ENCODE results near the gene NFAT5. TPM values are rescaled to one million over a fixed set of nuclear protein-coding genes. Genes with fewer than 3 reads are reported as not detected.
A peak's percentile ranks its signal among the peaks of the same experiment; 100 is the strongest.

Gene NFAT5
- total RNA-seq, 2 donors from 2014 or later = 77.3 to 98.6 TPM

DNA sequence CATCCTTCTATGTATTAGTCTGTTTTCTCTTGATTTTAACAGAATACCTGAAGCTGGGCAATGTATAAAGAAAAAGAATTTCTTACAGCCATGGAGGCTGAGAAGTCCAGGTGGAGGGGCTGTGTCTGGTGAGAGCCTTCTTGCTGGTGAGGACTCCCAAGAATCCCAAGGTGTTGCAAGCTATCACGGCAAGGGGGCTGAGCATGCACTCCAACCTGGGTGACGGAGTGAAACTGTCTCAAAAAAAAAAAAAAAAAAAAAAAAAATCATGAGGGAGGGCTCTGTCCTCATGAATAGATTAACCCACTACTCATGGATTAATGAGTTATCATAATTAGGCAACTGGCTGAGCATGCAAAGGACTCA, 141.2 kb downstream of the NFAT5 start:
- peaks cover 0 to 10% of the 10 kb centered on the region in 2 donors for H3K4me1 ChIP-seq (ENCODE audit: control insufficient read depth in 1 of 2, low read depth in 2 of 2)
- ATAC-seq (ENCODE audit: insufficient number of reproducible peaks, low FRiP score, low read depth) (no peak), DNase-seq (ENCODE audit: low spot score) (no peak)
- H3K27me3 ChIP-seq (replicated peaks; ENCODE audit: insufficient read depth) = no peaks in the 10 kb centered on the region
- H3K27ac ChIP-seq = no peak overlapping the region
- H3K36me3 ChIP-seq = peaks cover 10% of the 10 kb centered on the region
- H3K4me3 ChIP-seq = no peak overlapping the region
- H3K9me3 ChIP-seq = no peaks in the 10 kb centered on the region
- TF ChIP-seq, protein P1, sequence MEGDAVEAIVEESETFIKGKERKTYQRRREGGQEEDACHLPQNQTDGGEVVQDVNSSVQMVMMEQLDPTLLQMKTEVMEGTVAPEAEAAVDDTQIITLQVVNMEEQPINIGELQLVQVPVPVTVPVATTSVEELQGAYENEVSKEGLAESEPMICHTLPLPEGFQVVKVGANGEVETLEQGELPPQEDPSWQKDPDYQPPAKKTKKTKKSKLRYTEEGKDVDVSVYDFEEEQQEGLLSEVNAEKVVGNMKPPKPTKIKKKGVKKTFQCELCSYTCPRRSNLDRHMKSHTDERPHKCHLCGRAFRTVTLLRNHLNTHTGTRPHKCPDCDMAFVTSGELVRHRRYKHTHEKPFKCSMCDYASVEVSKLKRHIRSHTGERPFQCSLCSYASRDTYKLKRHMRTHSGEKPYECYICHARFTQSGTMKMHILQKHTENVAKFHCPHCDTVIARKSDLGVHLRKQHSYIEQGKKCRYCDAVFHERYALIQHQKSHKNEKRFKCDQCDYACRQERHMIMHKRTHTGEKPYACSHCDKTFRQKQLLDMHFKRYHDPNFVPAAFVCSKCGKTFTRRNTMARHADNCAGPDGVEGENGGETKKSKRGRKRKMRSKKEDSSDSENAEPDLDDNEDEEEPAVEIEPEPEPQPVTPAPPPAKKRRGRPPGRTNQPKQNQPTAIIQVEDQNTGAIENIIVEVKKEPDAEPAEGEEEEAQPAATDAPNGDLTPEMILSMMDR (IDR thresholded peaks at IDR 0.05) = no peak

DNA sequence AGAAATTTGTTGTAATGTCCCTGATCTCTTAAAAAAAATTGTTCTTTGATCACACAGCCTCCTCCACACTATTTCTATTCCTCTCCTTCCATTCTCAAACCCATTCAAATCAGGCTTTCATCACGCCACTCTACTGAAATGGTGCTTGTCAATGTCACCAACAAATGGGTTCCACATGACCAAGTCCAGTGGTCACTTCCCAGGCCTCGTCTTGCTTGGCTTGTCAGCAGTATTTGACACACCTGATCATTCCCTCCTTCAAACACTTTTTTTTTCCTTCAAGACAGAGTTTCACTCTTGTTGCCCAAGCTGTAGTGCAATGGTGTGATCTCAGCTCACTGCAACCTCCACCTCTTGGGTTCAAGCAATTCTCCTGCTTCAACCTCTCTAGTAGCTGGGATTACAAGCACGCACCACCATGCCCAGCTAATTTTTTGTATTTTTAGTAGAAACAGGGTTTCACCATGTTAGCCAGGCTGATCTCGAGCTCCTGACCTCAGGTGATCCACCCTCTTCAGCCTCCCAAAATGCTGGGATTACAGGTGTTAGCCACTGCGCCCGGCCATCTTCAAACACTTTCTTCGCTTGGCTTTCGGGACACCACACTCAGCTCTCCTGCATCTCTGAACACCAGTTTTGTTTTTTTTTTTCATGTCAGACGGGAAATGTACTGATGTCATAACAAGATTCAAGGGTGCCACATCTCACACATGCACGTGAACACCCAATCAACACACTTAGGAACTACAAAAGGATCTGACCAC, 142.3 kb downstream of the NFAT5 start:
- no peaks in the 10 kb centered on the region for H3K9me3 ChIP-seq
- no peak overlapping the region for H3K27ac ChIP-seq
- DNase-seq (ENCODE audit: low spot score) (no peak), ATAC-seq (ENCODE audit: insufficient number of reproducible peaks, low FRiP score, low read depth) (no peak)
- peaks cover 0 to 14% of the 10 kb centered on the region in 2 donors for H3K4me1 ChIP-seq (ENCODE audit: control insufficient read depth in 1 of 2, low read depth in 2 of 2)
- H3K4me3 ChIP-seq = no peak overlapping the region
- H3K27me3 ChIP-seq (replicated peaks; ENCODE audit: insufficient read depth) = no peaks in the 10 kb centered on the region
- H3K36me3 ChIP-seq = peaks cover 9% of the 10 kb centered on the region
- TF ChIP-seq, protein P1 (IDR thresholded peaks at IDR 0.05) = no peak

DNA sequence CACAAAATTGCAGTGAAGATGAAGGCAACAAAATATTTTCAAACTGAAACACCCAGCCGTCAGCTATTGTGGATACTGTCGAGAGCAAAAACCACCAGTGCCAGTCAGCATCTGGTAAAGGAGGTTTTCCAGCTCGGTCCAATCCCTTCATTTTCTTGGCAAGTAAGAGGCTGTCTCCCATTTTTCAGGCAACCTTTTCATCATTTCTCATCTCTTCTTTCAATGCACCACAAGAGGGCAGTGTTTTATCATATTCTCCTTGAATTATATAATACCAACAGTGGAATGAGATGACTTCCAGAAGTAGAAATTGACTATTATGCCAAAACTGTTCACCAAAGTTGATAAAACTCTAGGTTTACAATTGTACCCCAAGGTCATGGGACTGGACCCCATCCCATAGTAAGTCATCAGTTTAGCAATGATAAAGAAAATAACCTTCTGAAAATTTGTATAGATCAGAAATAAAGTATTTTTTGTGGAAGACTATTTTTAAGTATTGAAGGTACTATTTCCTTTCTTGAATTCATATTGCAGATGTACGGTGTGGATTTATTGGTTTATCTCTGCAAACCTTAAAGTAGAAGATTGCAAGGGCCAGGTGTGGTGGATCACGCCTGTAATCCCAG, 143.8 kb downstream of the NFAT5 start:
- H3K4me1 ChIP-seq (ENCODE audit: control insufficient read depth in 1 of 2, low read depth in 2 of 2) = peaks cover 0 to 14% of the 10 kb centered on the region in 2 donors
- peak overlapping the region in 1 of 2 donors; percentile 66 for H3K27ac ChIP-seq
- no peaks in the 10 kb centered on the region for H3K9me3 ChIP-seq
- peaks cover 21% of the 10 kb centered on the region for H3K36me3 ChIP-seq
- DNase-seq (ENCODE audit: low spot score) = no peak
- no peak for ATAC-seq (ENCODE audit: insufficient number of reproducible peaks, low FRiP score, low read depth)
- TF ChIP-seq, protein P1 (IDR thresholded peaks at IDR 0.05) = peak; percentile 73
- H3K27me3 ChIP-seq (replicated peaks; ENCODE audit: insufficient read depth) = no peaks in the 10 kb centered on the region
- no peak overlapping the region for H3K4me3 ChIP-seq

DNA sequence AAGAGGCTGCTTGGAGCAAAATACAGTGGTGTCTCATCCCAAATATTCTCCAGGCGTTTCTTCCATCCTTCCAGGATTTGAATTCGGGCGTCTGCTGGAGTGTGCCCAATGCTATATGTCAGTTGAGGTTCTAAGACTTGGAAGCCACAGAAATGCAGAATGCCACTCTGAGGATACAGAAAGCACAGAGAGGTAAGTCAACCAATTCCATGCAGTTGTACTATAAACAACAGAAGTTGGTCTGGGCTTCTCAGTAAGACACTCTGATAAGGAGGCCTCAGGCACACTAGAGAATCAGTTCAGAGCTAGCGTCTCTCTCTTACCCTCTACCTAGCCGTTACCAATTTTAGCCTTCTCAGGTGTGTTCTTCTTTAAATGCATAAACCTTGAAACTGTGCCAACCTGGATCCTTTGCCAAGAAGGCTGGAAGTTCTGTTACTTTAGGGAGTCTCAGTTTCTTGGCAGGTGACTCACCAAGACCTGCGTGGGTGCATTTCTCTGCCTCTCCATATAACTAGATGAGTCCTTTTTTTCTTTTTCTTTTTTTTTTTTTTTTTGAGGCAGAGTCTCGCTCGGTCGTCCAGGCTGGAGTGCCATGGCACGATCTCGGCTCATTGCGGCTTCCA, 145.5 kb downstream of the NFAT5 start:
- ATAC-seq (ENCODE audit: insufficient number of reproducible peaks, low FRiP score, low read depth) = no peak
- H3K27ac ChIP-seq = peak overlapping the region; percentile 23 to 66

More for the DNA sequence above, 145.5 kb downstream of the NFAT5 start:
- TF ChIP-seq, protein P1 (IDR thresholded peaks at IDR 0.05) = no peak
- H3K4me1 ChIP-seq (ENCODE audit: control insufficient read depth in 1 of 2, low read depth in 2 of 2) = peaks cover 0 to 14% of the 10 kb centered on the region in 2 donors
- H3K9me3 ChIP-seq = no peaks in the 10 kb centered on the region
- H3K4me3 ChIP-seq = no peak overlapping the region
- H3K27me3 ChIP-seq (replicated peaks; ENCODE audit: insufficient read depth) = no peaks in the 10 kb centered on the region
- DNase-seq (ENCODE audit: low spot score) = peak; percentile 65
- H3K36me3 ChIP-seq = peaks cover 26% of the 10 kb centered on the region

Measured in thoracic aorta (tissue), 2 donors.